Stimulated activated CD8-positive, alpha-beta memory T cell treated with anti-CD3 and anti-CD28 coated beads, Interleukin-2, amount 100 ng/mL, for 1 hour (primary cell): ENCODE results near the gene SLC22A13.
"Not testable (repeated sequence)": the region's sequence is repeated elsewhere in the genome, so short reads cannot be mapped to it uniquely, and the experiment has no call there.

Source experiments
- DNase-seq, 2 donors: peaks; one replicate each; pipeline ENCODE4 v3.0.0-alpha.2; 2020; ENCODE audit warnings: low read depth in 2 of 2

Gene SLC22A13, protein sequence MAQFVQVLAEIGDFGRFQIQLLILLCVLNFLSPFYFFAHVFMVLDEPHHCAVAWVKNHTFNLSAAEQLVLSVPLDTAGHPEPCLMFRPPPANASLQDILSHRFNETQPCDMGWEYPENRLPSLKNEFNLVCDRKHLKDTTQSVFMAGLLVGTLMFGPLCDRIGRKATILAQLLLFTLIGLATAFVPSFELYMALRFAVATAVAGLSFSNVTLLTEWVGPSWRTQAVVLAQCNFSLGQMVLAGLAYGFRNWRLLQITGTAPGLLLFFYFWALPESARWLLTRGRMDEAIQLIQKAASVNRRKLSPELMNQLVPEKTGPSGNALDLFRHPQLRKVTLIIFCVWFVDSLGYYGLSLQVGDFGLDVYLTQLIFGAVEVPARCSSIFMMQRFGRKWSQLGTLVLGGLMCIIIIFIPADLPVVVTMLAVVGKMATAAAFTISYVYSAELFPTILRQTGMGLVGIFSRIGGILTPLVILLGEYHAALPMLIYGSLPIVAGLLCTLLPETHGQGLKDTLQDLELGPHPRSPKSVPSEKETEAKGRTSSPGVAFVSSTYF

DNA sequence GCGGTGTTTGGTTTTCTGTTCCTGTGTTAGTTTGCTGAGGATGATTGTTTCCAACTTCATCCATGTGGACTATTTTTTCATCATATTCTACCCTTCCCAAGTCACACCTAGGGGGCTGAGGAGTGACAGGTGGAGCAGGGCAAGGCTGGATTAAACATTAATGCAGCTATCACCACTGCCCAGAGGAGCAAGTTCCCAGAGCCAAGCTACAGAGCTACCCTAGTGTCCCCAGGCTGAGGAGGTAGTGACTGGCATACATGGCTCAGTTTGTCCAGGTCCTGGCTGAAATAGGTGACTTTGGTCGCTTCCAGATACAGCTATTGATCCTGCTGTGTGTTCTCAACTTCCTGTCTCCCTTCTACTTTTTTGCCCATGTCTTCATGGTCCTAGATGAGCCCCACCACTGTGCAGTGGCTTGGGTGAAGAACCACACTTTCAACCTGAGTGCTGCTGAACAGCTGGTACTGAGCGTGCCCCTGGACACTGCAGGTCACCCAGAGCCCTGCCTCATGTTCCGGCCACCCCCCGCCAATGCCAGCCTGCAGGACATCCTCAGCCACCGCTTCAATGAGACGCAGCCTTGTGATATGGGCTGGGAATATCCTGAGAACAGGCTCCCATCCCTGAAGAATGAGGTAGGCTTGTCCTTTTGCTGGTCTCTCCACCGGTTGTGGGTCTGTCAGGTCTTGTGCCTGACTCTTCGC, at the start of gene SLC22A13:
Gene SLC22A13 (plus strand): TSS at position 209 of the 704 bp plus-strand sequence. CDS start 49 bp downstream, at position 258.
- no peak for DNase-seq

DNA sequence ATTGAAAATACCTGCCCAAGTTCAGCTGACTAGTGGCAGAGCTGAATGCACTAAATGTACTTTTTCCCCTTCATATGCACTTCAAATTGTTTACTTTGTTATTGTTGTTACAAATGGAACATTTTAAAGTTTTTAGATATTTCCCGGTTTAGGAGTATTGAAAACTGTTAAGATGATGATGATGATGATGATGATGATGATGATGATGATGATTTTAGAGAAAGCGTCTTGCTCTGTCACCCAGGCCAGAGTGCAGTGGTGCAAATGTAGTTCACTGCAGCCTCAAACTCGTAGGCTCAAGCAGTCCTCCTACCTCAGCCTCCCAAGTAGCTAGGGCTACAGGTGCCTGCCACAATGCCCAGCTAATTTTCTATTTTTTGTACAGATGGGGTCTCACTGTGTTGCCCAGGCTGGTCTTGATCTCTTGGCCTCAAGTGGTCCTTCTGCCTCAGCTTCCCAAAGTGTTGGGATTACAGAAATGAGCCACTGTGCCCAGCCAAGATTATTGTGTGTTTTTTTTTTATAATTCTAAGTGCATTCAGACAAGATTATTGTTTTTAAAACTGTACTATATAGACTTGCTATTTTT, 45.9 kb upstream of the SLC22A13 start:
- DNase-seq = no peak

DNA sequence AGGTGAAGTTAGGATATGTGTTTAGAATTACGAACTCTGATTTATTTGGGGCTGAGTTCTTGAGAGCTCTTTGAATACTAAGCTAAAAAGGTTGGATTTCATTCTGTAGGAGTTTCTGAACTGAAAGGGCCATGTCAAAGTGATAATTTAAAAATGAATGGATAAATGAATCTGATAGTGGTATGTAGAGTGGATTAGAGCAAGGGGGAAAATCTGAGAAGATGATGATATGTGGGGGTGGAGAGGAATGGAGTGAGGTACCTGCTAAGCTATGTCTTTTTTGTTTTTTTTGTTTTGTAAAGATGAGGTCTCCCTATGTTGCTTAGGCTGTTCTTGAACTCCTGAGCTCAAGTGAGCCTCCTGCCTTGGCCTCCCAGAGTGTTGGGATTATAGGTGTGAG, 44.6 kb upstream of the SLC22A13 start:
- no peak for DNase-seq

DNA sequence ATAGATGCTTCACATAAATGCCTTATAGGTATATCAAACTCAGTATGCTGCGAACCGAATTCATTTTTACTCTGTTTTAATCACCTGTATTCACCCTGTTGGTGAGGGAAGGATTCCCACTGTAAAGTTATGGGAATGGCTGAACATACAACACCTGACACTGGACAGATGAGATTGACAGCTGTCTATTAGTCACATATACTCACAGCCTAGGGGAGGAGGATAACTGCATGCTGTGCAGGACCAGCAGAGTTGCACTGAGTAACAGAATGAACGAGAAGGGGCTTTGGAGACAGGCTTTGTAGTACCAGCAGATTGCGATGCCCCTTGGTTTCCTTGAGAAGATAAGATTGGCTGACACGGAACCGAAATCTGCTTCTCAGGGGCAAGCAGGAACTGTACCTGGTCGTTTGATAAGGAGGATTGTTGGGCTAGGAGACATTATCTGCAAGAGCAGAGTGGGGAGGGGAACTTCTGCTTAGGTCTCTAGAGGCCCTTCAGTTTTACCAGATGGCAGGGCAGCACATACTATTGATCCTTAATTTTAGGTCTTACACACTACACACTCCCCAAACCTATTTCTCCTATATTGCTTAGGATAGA, 43.5 kb upstream of the SLC22A13 start:
- DNase-seq = no peak

DNA sequence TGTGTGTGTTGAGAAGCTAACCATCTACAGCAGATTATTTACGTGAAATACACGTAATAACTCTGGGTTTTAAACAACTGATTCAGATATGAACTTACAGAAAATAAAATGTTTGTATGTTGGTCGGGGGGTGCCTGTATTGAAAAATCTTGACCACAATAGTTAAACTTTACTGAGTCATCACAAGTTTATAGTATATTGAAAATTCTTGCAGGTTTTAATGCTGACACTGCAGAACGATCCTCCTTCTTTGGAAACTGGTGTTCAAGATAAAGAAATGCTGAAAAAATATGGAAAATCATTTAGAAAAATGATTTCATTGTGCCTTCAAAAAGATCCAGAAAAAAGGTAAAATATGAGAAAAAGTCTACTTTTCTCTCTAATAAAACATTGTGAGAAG, 41.3 kb upstream of the SLC22A13 start:
- no peak for DNase-seq

DNA sequence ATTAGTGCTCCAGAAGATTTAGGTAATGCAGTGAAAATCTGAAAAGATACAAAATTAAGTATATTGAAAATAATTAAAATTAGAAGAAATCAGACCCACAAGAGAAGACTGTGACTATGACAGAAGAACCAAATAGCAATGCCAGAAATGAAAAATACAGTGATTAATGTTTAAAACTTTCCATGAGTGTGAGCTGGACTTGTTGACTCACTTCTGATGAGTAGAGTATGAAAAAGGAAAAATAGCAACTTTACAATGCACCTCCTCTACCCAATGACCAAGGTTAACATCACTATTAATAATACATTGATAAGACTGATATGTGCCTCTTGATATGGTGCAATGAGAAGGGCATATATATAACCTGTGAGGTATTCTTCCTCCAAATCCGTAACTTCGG, 39.3 kb upstream of the SLC22A13 start:
- no peak for DNase-seq

DNA sequence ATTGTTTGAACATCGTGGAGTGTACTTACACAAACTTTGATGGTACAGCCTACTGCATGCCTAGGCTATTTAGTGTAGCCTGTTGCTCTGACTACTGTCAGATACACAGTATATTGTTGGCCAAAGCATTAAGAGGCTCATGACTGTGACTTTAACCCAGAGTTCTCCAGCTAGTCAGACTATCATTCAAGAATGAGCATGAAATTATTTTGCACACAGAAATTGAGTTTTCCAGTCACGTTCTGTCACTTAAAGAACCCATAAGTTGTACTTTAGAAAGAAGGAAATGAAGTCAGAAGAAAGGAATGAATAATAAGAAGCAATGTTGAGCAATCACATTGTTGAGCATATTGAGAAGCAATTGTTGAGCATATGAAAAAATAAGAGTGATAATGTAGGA, 37.6 kb upstream of the SLC22A13 start:
- no peak for DNase-seq

DNA sequence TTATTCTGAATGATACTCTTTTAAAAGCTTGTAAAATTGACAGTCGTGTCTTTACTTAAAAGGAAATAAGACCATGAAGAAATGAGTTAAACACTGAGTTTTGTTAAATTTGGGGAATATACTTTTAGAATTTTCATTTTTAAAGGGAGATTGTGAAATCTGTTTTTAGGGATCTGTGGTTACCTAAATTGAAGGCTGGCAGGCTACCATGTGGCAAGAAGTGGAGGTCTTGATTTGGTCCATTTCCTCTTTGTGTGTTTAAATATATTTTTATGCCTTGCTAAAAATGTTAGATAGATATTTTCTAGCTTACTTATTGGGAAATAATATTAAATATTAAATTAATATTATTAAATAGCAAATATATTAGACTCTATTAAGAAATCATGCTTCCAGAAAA, 36.6 kb upstream of the SLC22A13 start:
- no peak for DNase-seq

DNA sequence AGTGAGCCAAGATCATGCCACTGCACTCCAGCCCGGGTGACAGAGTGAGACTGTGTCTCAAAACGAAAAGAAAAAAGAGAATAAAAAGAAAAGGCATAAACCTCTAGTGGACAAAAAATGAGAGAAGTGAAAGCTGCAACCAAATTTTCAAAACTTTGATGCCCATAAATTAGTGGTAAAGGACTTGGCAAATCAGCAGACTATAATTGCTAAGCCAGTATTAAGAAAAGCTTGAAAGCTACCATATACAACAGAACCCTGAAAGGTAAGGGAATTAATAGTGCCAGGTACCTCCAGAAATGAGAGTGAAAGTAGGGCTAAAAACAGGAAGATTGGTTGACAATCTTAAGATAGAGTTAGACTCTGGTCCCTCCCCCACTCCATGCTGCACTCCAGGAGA, 32.9 kb upstream of the SLC22A13 start:
- DNase-seq = no peak

DNA sequence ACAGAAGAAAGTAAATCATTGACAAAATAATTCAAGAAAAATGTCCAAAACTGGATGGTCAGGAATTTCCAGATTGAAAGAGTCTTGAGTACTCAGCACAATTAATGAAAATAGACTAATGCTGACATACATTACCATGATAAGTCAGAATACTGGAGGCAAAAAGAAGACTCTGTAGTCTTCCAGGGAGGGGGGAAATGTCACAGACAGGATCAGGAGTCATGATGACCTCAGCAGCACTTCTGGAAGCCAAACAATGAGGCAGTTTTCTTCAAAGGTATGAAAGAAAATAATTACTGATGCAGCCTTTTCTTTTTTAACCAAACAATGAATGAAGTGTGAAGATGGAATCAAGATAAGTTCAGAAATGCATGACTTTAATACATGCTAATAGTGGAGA, 30.1 kb upstream of the SLC22A13 start:
- no peak for DNase-seq

DNA sequence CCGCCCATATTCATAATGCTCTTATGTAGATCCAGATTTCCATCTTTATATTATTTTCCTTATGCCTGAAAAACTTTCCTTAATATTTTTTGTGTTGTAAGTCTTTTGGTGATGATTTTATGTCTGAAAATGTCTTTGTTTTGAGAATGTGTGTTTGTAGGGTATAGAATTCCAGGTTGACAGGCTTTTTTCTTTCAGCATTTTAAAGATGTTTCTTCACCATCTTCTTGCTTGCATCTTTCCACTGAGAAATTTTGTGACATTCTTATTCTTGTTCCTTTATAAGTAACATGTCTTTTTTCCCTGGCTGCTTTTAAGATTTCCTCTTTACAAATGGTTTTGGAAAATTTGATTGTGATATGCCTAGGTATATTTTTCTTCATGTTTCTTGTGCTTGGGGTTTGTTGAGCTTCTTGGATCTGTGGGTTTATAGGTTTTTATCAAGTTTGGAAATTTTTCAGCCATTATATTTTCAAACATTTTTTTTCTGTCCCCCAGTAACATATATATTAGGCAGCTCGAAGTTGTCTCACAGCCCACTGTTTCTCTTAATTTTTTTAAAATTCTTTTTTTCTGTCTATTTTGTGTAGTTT, 27.1 kb upstream of the SLC22A13 start:
- DNase-seq = no peak

DNA sequence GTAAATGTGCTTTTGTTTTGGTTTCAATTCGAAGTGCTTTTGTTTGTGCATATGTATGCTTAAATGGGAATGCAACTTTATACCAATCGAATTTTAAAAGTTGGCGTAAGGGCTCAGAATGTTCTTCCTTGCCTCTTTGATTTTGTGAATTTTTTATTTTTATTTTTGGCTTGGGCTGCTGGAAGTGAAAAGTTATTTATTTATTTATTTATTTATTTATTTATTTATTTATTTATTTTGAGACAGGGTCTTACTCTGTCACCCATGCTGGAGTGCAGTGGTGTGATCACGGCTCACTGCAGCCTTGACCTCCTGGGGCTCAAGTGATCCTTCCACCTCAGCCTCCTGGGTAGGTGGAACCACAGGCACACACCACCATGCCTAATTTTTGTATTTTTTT, 22.8 kb upstream of the SLC22A13 start:
- not testable (repeated sequence) for DNase-seq

DNA sequence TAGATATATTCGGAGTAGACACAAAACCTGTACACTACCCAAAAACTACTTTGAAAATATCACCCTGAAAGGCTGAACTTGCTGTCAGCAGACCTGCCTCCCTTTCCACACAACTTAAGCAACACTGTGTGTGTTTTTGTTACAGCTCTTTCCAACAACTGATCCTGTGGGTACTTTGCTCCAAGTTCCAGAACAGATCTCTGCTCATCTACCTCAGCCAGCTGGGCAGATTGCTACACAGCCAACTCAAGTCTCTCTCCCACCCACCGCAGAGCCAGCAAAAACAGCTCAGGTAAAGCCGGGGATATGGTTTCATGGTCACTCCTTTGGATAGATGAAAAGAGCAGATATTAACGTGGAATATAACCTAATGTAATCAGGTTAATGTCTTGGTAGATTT, 19.7 kb upstream of the SLC22A13 start:
- no peak for DNase-seq

DNA sequence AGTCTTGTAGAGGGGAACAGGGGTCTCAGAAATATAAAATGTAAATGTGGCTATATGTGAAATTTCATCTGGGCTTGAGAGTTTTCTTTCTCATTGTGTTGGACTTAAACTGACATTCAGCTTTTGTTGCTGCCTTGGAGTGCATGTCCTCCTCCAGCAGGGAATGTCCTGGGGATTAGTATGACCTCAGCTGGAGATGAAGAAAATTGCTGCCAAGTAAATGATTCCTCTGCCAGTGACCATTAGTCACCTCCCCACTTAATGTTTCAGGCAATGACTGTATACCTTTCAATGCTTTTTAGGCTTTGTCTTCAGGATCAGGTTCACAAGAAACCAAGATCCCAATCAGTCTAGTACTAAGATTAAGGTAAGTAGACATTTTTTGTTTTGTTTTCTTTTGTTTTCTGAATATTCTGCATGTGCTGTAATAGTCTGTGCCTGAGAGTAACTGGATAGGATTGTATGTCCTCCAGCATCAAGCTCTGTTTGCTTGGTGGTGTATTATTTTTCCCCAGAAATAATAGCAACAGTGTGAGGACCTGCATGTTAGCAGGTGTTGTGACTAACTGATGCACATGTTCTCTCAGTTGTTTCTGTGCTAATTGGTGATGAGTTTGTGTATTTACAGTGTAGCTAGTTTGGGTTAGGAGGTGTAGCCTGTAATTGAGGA, 18.1 kb upstream of the SLC22A13 start:
- no peak for DNase-seq

DNA sequence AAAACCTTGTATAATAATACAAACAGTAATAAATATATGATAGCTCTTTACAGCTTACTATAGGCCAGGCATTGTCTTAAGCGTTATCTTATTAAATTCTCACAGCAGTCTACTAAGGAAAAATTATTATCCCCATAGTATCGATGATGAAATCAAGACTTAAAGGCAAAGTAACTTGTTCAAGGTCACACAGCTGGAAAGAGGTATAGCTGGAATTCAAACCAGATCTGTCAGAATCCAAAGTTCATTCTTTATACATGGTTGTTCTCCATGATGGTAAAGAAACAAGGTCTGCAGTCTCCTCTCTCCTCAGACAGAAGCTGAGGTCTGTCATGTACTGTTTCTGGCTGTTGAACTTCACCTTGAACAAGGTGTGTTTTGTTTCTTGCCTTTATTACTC, 15.4 kb upstream of the SLC22A13 start:
- no peak for DNase-seq

DNA sequence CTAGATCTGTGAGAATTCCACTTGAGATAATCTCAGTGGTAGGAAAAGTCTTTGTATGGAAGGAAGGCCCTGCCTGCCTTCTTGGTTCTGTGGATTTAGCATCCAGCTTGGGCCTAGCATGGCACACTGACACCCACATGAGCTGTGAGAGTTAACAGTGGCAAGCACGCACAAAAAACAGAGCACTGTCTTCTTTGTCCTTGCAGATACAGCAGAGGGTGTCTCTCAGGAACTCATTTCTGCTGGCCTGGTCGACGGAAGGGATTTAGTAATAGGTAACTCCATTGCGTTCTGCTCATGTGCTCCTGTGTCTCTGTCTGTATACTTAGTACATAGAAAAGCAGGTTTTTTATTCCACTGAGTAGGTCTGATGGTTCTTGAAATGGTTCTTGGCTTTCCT, 14.4 kb upstream of the SLC22A13 start:
- no peak for DNase-seq

DNA sequence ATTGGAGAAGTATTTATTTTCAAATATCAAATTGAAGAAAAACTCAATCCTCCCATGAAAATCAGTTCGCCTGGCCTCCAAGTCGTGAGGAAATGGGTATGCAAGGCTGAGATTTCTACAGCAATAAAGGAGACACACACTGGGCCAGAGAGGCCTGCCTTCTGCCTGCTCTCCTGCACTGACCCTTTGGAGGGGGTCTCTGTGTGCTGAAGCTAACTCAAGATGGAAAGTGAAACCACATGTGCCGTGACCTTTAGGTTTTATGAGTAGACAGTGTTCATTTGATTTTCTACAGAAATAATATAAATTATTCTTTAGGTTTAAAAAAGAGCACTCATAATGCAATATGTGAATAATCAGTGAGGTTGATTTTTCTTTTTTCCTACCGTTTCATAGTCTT, 11.9 kb upstream of the SLC22A13 start:
- no peak for DNase-seq

DNA sequence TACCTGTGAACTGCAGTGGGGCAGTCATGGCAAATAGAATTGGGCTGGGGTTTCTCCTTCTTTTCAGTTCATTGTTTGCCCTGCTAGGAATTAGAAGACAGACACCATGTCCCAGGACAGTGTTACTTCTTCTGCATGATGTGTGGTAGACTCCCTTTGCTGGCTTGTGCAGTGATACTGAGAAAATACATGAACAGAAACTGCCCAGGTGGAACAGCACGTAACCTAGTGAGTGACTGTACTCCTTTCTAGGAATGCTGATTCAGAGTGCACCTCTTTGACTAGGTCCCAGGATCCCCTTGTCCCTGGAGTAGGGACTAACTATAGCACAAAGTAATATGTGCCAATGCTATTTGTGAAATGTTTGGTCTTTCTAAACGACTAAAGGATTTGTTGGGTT, 10.7 kb upstream of the SLC22A13 start:
- DNase-seq = no peak

DNA sequence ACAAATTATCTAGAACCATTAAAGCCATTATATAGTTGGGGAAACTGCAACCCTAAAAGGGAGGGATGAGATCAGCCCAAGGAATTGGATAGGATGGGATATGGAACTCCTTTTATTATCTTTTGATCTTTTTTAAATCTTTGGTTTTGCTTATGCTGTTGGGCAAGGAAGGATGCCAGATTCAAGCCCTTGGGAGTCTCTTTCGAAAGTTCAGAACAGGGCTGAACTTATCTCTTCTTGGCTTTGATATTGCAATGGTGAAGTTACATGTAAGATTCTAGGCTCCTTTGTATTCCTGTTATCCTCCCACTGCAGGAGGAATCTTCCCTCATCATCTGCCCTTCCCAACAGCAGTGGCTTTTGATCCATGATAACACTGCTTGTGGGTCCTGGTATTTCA, 10.0 kb upstream of the SLC22A13 start:
- DNase-seq = no peak

DNA sequence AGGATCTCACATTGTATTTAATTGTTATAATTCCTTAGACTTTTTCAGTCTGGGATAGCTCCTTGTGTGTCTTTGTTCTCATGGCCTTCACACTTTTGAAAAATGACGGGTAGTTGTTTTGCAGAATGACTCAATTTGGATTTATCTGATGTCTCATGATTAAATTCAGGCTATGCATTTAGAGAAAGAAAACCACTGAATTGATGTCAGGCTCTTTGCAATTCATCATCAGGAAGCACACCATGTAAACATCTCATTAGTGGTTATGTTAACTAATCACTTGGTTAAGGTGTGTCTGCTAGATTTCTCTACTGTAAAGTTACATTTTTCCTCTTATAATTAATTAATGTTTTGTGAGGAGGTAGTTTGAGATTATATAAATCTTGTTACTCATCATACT, 8.0 kb upstream of the SLC22A13 start:
- no peak for DNase-seq

DNA sequence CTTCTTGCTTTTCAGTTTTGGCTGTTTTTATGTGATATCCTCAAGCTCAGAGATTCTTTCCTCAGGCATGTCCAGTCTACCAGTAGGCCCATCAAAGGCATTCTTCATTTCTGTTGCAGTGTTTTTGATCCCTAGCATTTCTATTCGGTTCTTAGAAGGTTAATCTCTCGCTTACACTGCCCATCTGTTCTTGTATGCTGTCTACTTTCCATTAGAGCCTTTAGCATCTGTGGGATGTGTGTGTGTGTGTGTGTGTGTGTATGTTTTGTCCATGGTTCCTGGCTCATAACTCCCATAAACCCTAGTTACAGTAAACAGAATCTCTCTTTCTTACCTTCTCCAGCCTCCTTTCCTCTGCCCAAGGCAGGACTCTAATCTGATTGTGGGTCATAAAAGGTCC, 5.1 kb upstream of the SLC22A13 start:
- DNase-seq = no peak
